Sciatic nerve (tissue), 2 donors: ENCODE data around the gene CLCNKA. TPM values are rescaled to one million over a fixed set of nuclear protein-coding genes. Genes with fewer than 3 reads are reported as not detected.
"Not testable (repeated sequence)": the region's sequence is repeated elsewhere in the genome, so short reads cannot be mapped to it uniquely, and the experiment has no call there.

Experiments used
- ATAC-seq: fragments of 200-7000 bp; cut with Tn5 transposase; one replicate; pipeline ENCODE4 v1.9.1; 2020; ENCODE audit warnings: mild to moderate bottlenecking, moderate library complexity
- DNase-seq: peaks from one replicate; pipeline ENCODE4 v3.0.0-alpha.2; 2020; ENCODE audit warnings: low spot score
- intact Hi-C: fragments of 100-400 bp; cut with DNase I; formaldehyde crosslinking; loops from one replicate; pipeline ENCODE4 v1.14.2; 2022
- total RNA-seq: library from RNA; stranded (reverse); fragmentation: NEBNext Ultra II Directional; extraction: Animal tissue kit (Norgen Biotek cat#: 25700); gene quantifications from one replicate; pipeline ENCODE4 v1.2.1, GENCODE V29; 2021
- donor health status: DM: no; HTN: no; CAD: no.
- donor health status: DM: no; HTN: no; CAD: no.

CLCNKA gene
- total RNA-seq, 1 donor from 2014 or later: 0.13 TPM

- ATAC-seq (peak; percentile 33), DNase-seq (peak; percentile 82)
- intact Hi-C loops: no loop called here
Observed at GRCh38 chr1:16014509-16015482, 7.0 kb upstream of the CLCNKA start.

- intact Hi-C loops: no loop called here
- no peak for DNase-seq
- ATAC-seq: no peak
Observed at GRCh38 chr1:16015491-16015890, 6.3 kb upstream of the CLCNKA start.

- DNase-seq (no peak), ATAC-seq (no peak)
- intact Hi-C loops: no loop called here
Observed at GRCh38 chr1:16015960-16016901, 5.6 kb upstream of the CLCNKA start.

GRCh38 chr1:16017076-16017460, 4.8 kb upstream of the CLCNKA start:
- intact Hi-C loops: no loop called here
- ATAC-seq (peak; percentile 0), DNase-seq (no peak)

- peak; percentile 84 for DNase-seq
- ATAC-seq: peak; percentile 84
- intact Hi-C loops: no loop called here
Observed at GRCh38 chr1:16017461-16018303, 4.2 kb upstream of the CLCNKA start, which contains the start of gene HSPB7. Gene HSPB7 (minus strand): TSS chr1:16018043. CDS start chr1:16017963, 80 bp downstream.

- peak; percentile 9 for ATAC-seq
- intact Hi-C loops: no loop called here
- no peak for DNase-seq
Observed at GRCh38 chr1:16018308-16018707, 3.5 kb upstream of the CLCNKA start.

GRCh38 chr1:16018749-16019643, 2.8 kb upstream of the CLCNKA start:
- DNase-seq (no peak), ATAC-seq (no peak)
- intact Hi-C loops: no loop called here

- intact Hi-C loops: no loop called here
- no peak for DNase-seq
- no peak for ATAC-seq
Observed at GRCh38 chr1:16019644-16020277, 2.1 kb upstream of the CLCNKA start.

- ATAC-seq: no peak
- intact Hi-C loops: no loop called here
- no peak for DNase-seq
Observed at GRCh38 chr1:16020325-16020724, 1.5 kb upstream of the CLCNKA start.

- intact Hi-C loops, ATAC-seq, DNase-seq: not testable (repeated sequence)
Observed at GRCh38 chr1:16020878-16021277, 958 bp upstream of the CLCNKA start.

GRCh38 chr1:16022393-16022792, 557 bp downstream of the CLCNKA start:
- intact Hi-C loops: no loop called here
- ATAC-seq: no peak
- no peak for DNase-seq

- no peak for ATAC-seq
- intact Hi-C loops: no loop called here
- DNase-seq: no peak
Observed at GRCh38 chr1:16023050-16023653, 1.3 kb downstream of the CLCNKA start.

GRCh38 chr1:16026302-16026701, 4.5 kb downstream of the CLCNKA start:
- DNase-seq, intact Hi-C loops, ATAC-seq: not testable (repeated sequence)

- intact Hi-C loops: no loop called here
- peak; percentile 12 for ATAC-seq
- no peak for DNase-seq
Observed at GRCh38 chr1:16026723-16027484, 5.1 kb downstream of the CLCNKA start.

- DNase-seq (no peak), ATAC-seq (no peak)
- intact Hi-C loops: no loop called here
Observed at GRCh38 chr1:16028237-16029002, 6.6 kb downstream of the CLCNKA start.

- intact Hi-C loops, ATAC-seq, DNase-seq: not testable (repeated sequence)
Observed at GRCh38 chr1:16029003-16029268, 7.1 kb downstream of the CLCNKA start.
